GM19238 (cell line): ENCODE measurements around the gene LYPD6B.
A peak's percentile ranks its signal among the peaks of the same experiment; 100 is the strongest.

Experiments used
- DNase-seq: peaks from one replicate; pipeline ENCODE4 v3.0.0; 2011; ENCODE audit warnings: low spot score; ENCODE audit not compliant: insufficient read length

Gene LYPD6B

DNA sequence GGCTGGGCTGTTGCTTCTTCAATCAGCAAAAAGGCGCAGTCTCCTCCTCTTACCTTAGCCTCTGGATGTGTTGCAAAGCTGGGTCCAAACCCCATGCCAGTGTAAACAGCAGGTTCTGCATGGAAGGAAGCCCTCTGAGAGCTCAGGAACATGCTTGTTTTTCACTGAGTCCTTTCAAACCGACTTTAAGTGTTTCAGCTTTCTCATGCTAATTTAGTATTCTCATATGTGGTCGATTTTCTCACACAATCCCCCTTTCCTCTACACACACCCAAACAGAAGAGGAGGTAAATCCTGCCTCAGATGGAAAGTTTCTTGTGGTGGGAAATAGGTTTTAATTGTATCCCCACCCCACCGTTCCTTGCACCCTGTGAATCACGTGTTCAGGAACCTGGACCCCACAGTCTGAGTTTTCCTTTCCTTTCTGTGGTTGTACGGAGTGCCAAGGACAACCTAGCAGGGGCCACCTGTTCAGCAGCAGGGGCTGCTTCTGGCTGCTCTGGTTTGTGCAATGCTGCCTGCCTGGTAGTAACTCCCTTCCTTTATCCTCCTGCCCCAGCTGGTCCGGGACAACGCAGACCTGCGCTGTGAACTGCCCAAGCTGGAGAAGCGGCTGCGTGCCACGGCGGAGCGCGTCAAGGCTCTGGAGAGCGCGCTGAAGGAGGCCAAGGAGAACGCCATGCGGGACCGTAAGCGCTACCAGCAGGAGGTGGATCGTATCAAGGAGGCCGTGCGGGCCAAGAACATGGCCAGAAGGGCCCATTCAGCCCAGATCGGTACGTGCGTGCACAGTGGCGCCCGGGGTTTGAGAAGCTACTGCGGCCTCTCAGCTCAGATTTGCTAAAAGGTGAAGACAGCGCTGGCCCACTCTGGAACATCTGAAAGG is 28.7 kb upstream of the LYPD6B start:
- no peak for DNase-seq

DNA sequence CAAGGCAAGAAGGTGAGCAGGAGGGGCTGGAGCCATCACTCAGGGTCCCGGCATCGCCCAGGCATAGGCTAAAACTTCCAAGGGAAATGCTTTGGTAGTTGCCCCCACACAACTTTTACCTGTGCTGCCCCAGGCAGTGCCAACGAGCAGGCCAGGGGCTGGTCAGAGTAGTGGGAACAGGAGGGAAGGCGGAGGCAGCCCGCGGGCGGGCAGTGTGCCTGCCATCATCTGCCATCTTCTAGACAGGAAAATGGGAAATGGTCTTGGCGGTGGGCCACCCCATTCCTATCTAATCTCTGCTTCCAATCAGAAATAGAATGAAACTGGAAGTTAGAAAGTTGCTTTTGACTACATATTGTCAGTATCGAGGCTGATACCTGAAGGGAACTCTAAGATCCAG is 26.0 kb upstream of the LYPD6B start:
- DNase-seq = no peak

DNA sequence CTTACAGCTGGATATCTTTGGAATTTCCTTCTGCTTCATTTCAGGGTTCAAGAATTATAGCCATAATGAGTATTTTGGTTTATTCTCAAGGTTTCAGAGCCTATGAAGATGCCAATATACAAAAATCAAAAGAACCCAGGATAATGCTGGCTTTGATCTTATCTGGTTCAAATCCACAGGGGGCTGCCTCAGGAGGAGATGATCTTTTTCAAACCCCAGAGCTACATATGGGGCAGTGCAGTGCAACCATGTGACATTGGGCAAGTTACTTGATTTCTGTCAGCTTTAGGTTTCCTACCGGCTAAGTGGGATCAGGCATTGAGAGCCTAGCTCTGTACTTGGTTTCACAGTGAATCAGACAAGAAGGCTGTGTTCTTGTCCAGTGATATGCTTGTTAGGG is 23.0 kb upstream of the LYPD6B start:
- DNase-seq = no peak

DNA sequence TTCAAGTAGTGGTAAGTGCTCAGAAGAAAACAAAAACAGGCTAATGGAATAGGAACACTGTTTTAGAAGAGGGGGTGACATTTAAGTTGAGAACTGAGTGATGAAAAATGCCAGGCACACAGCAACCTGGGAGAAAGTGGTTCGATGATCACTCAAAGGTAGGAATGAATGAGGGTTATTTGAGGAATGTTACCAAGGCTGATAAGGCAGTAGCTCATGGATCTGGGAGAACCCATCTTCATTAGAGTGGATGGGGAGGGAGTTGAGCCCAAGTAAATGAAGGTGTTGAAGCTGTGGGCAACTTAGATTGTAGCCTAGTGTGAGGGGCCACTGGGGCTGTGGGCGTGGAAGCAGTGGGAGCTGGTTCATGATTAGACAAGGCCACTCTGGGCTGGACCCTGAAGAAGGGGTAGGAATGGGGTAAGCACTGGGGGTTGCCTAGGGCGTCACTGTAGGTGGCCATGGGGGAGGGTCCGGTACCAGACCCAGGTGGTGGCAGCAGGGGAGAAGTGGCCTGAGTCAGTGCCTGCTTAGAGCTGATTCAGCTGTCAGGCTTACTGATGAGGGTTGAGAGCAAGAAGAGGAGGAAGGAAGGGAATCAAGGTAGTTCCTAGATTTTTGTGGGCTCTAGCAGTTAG is 22.5 kb upstream of the LYPD6B start:
- DNase-seq = no peak

DNA sequence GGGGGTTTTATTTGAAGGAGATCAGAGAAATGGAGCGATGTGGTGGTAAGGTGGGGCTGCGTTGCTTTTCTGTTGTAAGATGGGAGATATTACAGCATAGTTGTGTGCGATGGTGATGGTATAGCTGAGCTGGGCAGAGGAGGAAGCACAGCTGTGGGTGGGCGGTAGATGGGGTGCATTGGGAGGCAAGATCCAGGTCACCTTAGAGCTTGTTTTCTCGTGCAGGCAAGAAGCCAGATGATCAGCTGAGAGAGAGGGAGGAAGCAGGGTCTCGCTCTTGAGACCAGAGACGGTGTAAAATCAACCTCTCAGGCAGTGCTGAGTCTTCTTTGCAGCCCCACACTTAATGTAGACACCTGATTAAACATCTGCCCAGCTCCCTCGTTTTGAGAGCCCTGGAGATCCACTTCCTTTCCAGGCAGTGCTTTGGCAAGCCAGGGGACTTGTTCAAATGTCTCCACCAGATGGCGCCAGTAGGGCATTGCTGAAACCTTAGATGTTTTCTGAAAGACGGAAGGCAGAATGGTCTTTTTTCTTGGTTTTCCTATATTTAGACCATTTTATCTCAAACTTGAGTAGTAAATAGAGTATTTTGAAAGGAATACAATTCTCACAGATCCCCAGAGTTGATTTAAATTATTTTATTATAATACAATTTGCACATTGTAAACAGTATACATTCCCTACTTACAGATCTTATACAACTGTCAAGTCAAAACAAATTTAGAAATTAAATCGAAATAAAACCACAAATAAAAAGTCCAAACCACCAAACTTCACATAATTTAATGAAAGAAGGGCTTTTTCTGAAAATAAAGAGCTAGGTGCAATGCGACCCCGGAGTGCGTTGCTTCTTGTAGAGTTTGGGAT is 21.1 kb upstream of the LYPD6B start:
- peak; percentile 63 for DNase-seq

DNA sequence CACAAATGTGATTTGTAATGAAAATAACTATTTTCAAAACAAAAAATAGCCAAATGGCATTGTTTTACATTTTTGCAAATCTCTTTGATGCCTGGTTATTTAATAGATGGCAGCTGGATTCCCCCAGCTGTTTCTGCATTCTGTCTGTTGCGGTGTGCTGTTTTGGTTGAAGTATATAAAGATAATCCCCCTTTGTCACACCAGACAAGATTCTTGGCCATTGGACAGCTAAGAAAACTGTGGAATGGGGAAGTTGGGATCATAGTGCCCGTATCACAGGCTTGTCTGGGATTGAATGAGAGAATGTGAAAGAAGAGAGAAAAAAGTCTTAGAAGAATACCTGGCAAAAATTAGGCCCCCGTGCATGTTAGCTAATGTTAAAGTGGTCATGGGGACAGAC is 19.5 kb upstream of the LYPD6B start:
- no peak for DNase-seq

DNA sequence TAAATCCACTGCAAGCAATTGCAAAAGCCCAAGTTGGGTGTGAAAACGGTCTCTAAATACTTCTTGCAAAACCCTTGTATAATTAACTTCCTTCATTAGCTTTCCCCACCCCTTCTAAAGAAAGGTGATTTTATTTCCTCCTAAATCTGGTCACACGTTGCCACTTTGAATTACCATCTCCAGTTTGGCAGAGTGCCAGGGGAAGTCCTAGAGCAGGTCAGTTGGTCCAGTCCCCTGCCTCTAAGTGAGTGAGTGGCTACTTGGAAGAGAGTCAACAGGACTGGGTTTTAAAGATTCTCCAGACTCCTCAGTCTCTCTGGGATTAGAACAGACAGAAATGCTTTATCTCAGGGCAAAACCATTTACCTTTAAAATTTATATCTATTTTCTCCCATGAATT is 18.7 kb upstream of the LYPD6B start:
- DNase-seq = no peak

DNA sequence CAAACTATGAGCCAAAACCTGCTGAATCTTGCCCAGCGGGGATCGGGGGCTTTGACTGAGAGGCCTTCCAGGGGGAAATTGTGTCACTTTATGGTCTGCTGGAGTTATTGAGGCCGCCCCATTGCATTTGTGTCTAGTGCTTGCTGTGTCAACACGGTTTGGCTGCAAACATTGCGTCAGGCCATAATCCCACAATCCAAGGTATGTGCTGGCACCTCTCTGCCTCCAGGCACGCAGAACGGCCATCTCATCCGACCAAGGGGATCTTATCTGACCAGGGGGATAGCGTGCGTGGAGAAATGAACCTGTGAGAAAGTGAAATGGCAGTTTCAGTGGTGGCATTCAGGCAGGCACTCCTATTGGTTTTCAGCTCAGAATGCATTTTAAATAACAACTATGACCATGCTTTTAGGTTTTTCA is 18.1 kb upstream of the LYPD6B start:
- no peak for DNase-seq

DNA sequence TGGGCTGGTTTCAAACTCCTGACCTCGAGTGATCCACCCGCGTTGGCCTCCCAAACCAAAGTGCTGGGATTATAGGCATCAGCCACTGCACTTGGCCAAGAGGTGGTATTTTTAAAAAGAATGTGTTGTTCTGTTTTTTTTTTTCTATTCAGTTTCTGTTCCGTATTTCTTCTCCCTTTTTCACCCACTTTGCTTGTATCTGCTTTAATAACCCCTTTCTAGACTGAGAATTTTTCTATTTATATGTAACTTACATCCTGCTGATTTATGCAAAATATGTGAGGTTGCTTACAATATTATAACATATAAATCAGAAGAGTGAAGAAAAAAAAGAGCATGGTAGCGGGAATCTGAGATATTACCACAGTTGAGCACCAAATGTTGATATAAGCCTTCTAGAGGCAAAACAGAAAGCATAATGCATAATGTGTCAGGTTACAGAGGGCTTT is 17.2 kb upstream of the LYPD6B start:
- no peak for DNase-seq

DNA sequence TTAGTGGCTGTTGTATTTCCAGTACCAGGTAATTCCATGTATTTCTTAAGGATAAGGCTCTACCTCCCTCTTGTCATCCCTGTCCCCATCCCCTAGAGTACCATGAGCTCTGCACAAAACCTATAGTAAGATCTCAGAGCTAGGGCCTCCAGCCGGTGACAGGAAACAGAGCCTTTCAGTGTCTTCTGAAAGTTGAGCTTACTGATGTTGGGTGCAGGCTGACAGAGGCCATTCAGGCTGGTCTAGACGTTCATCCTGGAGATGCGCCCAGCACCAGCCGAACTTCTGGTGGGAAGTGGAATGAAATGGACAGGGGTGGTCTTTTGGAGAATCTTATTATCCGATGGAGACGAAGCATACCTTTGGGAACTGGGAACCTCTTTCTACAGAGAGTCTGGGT is 16.7 kb upstream of the LYPD6B start:
- DNase-seq = peak; percentile 16

DNA sequence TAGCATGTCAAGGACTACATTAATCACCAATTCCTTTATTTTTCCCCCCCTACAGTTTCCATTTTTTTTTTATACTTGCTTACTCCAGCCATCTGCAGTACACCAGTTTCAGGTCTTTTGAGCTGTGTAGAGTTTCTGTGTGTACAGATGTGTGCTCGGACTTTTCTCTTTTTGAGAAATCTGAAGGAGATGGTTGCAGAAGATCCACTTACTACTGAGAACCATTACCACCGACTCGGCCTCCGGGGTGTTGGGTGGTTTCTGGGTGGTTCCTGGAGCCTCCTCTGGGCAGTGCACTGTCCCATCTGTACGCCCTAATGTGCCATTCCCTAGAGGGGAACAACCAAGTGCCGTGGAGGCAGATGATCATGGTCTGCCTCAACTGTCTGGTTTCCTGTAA is 15.4 kb upstream of the LYPD6B start:
- no peak for DNase-seq

DNA sequence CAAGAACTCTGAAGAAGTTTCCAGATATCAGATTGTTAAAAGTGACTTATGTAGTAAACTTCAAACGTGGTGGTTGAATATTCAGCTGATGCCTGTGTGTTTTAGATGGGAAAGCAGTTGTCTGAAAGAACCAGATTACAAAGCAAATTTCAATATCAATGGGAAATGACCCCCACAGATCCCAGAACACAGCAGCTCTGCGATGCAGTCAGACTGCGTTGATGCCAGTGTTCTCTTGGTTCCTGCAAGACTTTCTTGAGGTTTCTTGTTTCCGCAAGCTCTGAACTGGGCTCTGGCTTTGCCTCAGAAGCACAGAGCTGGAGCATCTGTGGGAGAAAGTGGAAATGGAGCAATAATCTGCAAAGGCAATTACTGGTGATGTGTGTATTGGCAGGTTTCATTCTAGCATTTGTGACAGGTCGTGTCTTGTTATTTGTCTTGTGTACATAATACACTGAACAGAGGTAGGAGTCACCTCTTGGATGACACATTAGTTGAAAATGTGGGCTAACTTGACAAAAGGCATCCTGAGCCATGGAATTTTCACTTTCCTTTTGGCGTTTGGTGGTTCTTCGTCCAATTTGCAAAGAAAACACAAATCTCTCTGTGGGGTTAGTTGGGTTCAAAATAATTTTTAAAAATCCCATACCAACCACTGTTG is 10.8 kb upstream of the LYPD6B start:
- DNase-seq = no peak

DNA sequence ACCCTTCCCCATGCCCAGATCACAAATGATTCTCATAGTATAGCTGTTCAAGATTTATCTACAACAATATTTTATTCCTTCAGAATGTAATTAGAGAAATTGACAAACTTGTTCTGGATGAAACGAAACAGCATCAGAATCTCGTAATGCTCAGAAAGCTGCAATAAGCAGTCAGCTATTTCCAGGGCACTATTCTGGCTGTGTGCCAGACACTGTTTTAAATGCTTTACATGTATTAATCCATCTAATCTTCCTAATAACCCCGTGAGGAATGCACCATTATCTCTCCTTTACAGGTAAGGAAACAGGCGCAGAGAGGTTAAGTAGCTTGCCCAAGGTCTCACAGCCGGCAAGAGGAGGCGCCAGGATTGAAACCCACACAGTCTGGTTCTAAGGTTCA is 10.1 kb upstream of the LYPD6B start:
- DNase-seq = no peak

DNA sequence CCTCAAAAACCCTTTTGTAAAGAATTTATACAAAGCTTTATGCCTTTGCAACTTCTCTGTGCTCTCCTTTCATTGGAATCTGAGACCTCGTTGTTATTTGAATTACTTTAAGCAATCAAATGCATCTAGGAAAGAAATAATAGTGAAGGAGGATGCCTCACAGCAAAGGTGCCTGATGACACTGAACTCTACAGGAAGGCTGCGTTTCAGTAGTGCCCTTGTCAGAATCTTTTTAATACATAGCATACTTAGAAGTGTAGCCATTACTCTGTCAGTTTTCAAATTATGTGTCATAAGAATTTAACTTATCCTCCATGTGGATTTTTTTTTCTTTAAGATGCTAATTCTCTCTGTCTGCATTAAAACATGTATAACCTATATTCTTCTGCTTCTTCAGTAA is 9.6 kb upstream of the LYPD6B start:
- no peak for DNase-seq

DNA sequence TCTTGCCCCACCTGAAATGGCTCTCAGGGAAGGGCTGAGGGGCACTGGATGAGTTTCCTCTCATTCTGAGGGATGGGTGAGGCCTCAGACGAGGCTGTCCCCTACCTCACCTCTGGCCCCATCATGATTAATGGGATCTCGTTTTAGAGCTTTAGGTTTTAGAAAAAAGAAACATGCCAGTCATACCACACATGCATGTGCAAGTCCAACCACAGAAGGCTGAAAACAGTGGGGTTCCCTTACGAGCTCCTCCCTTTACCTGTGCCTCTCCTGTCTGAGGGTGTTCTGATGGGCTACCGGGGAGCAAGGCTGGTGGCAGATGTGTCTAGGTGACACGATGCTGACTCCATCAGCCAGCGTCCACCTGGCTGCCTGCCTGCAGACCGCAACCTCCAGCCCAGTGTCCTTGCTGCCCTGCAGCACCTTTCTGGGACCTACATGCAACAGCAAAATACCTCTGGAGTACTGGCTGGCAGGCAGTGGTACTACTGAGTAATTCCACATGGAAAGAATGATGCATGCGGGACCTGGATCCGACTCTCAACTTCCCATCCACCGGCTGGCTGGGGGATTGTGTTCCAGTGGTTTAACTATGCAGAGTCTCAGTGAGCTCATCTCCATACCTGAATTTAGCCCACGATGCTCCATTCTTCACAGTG is 9.1 kb upstream of the LYPD6B start:
- no peak for DNase-seq

DNA sequence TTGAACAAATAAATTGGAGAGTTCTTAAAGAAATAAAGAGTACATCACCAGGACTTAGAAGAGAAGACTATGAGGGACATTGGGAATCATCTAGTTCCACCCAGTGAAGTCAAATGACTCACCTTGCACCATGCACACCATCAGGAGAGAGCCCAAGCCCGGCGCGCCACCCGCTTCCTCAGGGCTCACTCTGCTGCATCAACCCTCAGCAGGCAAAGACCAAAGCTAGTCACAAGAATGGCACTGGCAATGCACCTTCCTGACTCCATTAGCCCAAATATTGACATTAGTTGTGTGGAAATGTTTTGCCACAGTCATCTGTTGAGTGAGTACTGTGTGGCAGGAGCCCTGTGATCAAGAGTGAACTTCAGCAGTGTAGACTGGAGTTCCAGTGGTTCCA is 7.1 kb upstream of the LYPD6B start:
- DNase-seq = no peak

DNA sequence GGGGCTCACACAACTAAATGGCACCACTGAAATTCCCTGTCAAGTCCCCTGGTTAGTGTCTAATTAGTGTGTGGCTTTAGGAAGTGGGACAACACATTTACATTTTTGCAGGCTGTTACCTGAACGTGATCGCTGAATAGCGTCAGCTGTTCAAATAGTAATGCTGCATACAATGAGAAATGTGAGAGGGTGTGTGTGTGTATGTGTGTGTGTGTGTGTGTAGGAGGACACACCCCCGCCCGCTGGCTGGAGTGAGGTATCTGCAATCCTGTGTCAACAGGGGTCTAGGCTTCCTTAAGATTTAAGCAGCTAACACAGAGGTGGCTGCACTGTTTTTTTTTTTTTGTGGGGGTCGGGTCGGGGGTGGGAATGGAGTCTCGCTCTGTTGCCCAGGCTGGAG is 4.8 kb upstream of the LYPD6B start:
- DNase-seq = no peak

DNA sequence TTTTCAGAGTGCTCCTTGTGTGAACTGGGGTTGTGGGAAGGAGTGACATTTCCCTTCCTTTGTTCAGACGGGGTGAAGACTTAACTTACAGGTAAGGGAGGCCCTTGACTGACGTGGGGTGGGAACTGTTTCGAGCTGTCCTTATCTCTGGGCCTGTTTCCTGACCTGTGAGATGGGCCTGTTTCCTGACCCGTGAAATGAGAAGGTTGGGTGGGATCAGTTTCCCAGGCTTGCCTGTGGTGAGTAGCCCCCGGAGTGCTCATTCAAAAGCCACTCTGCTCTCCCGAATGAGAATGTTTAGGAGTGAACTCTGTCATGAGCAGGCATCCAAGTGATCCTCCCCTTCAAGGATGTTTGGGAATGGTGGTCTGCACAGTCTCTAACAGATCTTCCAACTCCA is 4.1 kb upstream of the LYPD6B start:
- DNase-seq = no peak

DNA sequence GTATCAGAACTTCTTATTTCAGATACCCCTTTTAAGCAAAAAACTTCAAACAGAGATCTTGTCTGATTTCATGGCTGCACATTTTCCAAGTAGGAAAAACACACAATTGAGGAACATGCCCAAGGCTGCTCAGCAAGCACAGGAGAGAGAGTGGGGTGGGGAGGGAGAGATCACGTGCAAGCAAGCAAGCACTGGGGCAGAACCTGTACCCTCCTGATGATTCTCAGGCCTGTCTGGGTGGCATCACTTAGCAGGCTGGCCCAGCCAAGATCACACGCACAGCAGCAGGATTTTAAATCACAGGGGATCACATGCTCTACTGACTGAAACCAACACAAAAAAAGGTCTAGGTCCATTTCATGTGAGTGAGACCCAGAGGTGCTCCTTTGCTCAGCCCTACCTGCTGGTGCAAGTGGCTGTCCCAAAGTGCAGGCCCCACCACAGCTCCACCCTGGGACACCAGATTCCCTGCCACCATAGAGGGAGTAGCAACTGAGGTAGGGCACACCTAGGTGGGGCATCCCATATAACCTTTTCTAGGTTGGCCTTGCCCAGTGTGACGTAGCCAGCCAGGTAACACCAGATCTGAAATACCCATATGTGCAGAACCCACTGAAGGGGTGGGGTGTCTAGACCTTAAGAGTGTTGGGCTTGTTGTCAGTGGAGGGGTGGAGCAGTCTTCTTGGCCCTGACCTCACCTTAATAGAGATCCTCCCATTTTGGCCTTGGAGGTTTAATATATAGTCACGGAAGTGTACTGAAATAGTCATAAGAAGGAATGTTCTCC is 1.8 kb upstream of the LYPD6B start:
- no peak for DNase-seq

DNA sequence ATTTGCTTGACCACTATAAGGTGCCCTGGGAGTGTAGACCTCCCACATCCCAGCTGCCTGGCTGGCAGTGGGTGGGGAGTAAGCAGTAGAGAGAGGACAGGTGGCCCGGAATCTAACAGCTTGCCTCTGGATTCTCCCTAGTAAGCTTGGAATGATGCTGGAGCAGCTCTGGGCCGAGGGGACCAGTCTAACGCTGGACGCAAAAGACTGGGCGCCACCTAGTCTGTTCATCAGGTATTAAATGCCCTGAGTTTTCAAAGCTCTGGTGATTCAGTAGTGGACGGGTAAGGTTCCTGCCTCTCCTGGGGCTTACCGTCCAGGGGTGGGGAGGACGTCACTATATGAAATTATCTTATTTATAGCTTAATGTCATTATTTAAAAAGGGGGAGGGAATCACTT is 648 bp upstream of the LYPD6B start:
- DNase-seq = no peak
